ENCODE results near the gene BUD23. TPM values are rescaled to one million over a fixed set of nuclear protein-coding genes. Genes with fewer than 3 reads are reported as not detected.
A peak's percentile ranks its signal among the peaks of the same experiment; 100 is the strongest.

The BUD23 gene
- total and polyA plus RNA-seq, 9 of the 15 experiments (the other 6 are each of a cell fraction or from before 2014, with no cell fraction given), result 79.5 to 270 (median 150) TPM

GRCh38 chr7:73738220-73738611 is 54.8 kb downstream of the BUD23 start (continued):
- TF ChIP-seq HNRNPL (IDR thresholded peaks at IDR 0.05; ENCODE audit: low read depth, low read length), result no peak
- no peak for TF ChIP-seq ZNF444 (CRISPR knock-in tag; IDR thresholded peaks at IDR 0.05)
- TF ChIP-seq RAD21 (CRISPR knock-in tag; conservative IDR thresholded peaks at IDR 0.05 in 1 of 2, IDR thresholded peaks at IDR 0.05 in 1 of 2), result no peak
- TF ChIP-seq ZBTB7A (IDR thresholded peaks at IDR 0.05; ENCODE audit: borderline replicate concordance, control insufficient read depth, low read depth, low read length), result 0 out of 2 replicates have a peak, but pooled peaks have one; percentile 13
- TF ChIP-seq HNRNPLL (IDR thresholded peaks at IDR 0.05; ENCODE audit: low read depth, low read length, poor library complexity, severe bottlenecking), result no peak
- TF ChIP-seq ZNF584 (CRISPR knock-in tag; IDR thresholded peaks at IDR 0.05; ENCODE audit: low read depth), result no peak
- TF ChIP-seq ZNF316 (IDR thresholded peaks at IDR 0.05), result 0 out of 2 replicates have a peak, but pooled peaks have one; percentile 4
- TF ChIP-seq GABPB2 (CRISPR knock-in tag; conservative IDR thresholded peaks at IDR 0.05), result peak; percentile 56; the same call in 1 of the 2 replicates
- no peak; the same call in 1 of the 2 replicates for TF ChIP-seq MBD2 (IDR thresholded peaks at IDR 0.05; ENCODE audit: borderline replicate concordance, low read depth)
- TF ChIP-seq CBX2 (IDR thresholded peaks at IDR 0.05; ENCODE audit: insufficient read depth, low read length, poor library complexity, severe bottlenecking), result no peak
- no peak for TF ChIP-seq MAFK (IDR thresholded peaks at IDR 0.05; ENCODE audit: low read length)
- no peak for TF ChIP-seq ZNF445 (CRISPR knock-in tag; IDR thresholded peaks at IDR 0.05; ENCODE audit: low read depth)
- TF ChIP-seq ELK1 (CRISPR knock-in tag; IDR thresholded peaks at IDR 0.05), result no peak
- no peak for TF ChIP-seq CEBPB (tag; IDR thresholded peaks at IDR 0.05)
- no peak for TF ChIP-seq GTF2E2 (tag; IDR thresholded peaks at IDR 0.05)
- TF ChIP-seq DDX20 (tag; IDR thresholded peaks at IDR 0.05; ENCODE audit: low read depth), result no peak
- TF ChIP-seq, protein P1, sequence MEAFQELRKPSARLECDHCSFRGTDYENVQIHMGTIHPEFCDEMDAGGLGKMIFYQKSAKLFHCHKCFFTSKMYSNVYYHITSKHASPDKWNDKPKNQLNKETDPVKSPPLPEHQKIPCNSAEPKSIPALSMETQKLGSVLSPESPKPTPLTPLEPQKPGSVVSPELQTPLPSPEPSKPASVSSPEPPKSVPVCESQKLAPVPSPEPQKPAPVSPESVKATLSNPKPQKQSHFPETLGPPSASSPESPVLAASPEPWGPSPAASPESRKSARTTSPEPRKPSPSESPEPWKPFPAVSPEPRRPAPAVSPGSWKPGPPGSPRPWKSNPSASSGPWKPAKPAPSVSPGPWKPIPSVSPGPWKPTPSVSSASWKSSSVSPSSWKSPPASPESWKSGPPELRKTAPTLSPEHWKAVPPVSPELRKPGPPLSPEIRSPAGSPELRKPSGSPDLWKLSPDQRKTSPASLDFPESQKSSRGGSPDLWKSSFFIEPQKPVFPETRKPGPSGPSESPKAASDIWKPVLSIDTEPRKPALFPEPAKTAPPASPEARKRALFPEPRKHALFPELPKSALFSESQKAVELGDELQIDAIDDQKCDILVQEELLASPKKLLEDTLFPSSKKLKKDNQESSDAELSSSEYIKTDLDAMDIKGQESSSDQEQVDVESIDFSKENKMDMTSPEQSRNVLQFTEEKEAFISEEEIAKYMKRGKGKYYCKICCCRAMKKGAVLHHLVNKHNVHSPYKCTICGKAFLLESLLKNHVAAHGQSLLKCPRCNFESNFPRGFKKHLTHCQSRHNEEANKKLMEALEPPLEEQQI (IDR thresholded peaks at IDR 0.05), result no peak
- TF ChIP-seq RFX7 (CRISPR knock-in tag; IDR thresholded peaks at IDR 0.05), result no peak
- no peak for TF ChIP-seq MEF2D (tag; conservative IDR thresholded peaks at IDR 0.05; ENCODE audit: low read depth)
- TF ChIP-seq, protein P2, sequence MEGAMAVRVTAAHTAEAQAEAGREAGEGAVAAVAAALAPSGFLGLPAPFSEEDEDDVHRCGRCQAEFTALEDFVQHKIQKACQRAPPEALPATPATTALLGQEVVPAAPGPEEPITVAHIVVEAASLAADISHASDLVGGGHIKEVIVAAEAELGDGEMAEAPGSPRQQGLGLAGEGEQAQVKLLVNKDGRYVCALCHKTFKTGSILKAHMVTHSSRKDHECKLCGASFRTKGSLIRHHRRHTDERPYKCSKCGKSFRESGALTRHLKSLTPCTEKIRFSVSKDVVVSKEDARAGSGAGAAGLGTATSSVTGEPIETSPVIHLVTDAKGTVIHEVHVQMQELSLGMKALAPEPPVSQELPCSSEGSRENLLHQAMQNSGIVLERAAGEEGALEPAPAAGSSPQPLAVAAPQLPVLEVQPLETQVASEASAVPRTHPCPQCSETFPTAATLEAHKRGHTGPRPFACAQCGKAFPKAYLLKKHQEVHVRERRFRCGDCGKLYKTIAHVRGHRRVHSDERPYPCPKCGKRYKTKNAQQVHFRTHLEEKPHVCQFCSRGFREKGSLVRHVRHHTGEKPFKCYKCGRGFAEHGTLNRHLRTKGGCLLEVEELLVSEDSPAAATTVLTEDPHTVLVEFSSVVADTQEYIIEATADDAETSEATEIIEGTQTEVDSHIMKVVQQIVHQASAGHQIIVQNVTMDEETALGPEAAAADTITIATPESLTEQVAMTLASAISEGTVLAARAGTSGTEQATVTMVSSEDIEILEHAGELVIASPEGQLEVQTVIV (CRISPR knock-in tag; IDR thresholded peaks at IDR 0.05; ENCODE audit: borderline replicate concordance), result no peak
- TF ChIP-seq ZNF766 (CRISPR knock-in tag; conservative IDR thresholded peaks at IDR 0.05), result no peak
